Skin epidermis (tissue), 12 donors: ENCODE data around the gene COL23A1.

Experiments
- H3K27ac ChIP-seq, 21 experiments: fragments of 200-600 bp; sonication (generic) in 11 of 21; one replicate each; pipeline ENCODE4 v1.5.0; 2020; ENCODE audit warnings: mild to moderate bottlenecking in 3 of 21, inconsistent platforms in 2 of 21, moderate library complexity in 2 of 21
- H3K4me3 ChIP-seq, 7 experiments: fragments of 200-600 bp; sonication (generic) in 2 of 7; one replicate each; pipeline ENCODE4 v1.5.0; 2020; ENCODE audit warnings: inconsistent platforms in 2 of 7, mild to moderate bottlenecking in 2 of 7, moderate library complexity in 1 of 7

Gene COL23A1

DNA sequence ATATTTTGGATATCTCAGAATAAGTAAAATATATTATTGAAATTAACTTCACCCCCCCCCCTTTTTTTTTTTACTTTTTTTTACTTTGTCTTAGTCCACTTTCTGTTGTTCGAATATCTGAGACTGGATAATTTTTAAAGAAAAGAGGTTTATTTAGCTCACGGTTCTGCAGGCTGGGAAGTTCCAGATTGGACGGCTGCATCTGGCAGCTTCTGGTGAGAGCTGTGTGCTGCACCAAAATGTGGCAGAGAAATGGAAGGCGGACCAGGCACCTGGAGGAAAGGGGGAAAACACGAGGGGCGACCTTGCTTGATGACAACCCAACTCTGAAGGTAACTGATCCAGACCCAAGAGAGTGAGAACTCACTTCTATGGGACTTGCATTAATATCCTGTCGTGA lies 397.4 kb downstream of the COL23A1 start:
- no peak overlapping the region for H3K4me3 ChIP-seq
- no peak overlapping the region for H3K27ac ChIP-seq

DNA sequence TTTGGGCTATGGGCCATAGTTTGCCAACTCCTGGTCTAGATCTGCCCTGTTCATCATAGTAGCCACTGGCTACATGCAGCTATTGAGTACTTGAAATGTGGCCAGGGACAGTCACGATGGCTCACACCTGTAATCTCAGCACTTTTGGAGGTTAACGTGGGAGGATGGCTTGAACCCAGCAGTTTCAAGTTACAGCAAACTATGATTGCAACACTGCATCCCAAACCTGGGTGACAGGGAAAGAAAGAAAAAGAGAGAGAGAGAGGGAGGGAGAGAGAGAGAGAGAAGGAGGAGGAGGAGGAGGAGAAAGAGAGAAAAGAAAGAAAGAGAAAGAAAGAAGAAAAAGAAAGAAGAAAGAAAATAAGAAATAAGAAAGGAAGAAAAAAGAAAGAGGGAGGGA lies 397.9 kb downstream of the COL23A1 start:
- Histone ChIP-seq H3K27ac (no peak overlapping the region), H3K4me3 (no peak overlapping the region)

DNA sequence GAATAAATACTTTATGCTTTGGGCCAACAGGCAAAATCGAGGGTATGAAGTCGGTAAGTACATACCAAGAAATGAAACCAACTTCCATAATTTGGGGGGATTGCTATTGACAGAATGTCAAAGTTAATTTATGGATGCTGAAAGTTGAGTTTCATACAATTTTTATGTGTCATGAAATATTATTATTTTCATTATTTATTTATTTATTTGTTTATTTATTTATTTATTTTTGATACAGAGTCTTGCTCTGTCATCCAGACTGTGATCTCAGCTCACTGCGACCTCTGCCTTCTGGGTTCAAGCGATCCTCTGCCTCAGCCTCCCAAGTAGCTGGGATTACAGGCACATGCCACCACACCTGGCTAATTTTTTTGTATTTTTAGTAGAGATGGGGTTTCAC lies 398.5 kb downstream of the COL23A1 start:
- H3K4me3 ChIP-seq, result no peak overlapping the region
- H3K27ac ChIP-seq, result no peak overlapping the region

DNA sequence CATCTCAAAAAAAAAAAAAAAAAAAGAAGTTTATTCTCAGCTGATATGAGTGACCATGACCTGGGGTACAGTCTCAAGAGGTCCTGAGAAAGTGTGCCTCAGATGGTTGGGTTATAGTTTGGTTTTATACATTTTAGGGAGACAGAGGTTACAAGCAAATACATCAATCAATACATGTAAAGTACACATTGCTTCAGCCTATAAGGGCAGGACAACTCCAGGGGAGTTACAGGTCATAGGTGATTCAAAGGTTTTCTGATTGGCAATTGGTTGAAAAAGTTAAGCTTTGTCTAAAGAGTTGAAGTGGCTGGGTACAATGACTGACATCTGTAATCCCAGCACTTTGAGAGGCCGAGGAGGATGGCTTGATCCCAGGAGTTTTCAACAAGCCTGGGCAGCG lies 400.8 kb downstream of the COL23A1 start:
- Histone ChIP-seq H3K4me3 (no peak overlapping the region), H3K27ac (no peak overlapping the region)
